Measurements from ENCODE around the gene FUT1.
"Not testable (repeated sequence)": the region's sequence is repeated elsewhere in the genome, so short reads cannot be mapped to it uniquely, and the experiment has no call there.

Gene FUT1

GRCh38 chr19:48770734-48771472, 18.5 kb upstream of the FUT1 start:
- in situ Hi-C loops (cut with MboI; ENCODE audit: low pct_unique_long_range_greater_than_20kb, low sequenced_read_pairs): no loop called here
- no peak for DNase-seq

DNA sequence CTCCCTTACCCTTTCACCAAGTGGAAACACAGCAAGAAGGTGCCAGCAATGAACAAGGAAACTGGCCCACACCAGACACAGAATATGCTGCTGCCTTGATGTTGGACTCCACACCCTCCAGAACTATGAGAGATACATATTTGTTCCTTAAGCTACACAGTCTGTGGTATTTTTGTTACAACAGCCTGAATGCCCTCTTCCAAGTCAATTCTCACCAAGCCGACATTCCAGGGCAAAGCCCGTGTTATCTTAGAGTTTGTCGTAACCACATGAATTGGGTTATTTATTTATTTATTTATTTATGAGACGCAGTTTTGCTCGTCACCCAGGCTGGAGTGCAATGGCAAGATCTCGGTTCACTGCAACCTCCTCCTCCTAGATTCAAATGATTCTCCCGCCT, 17.8 kb upstream of the FUT1 start:
- no peak for DNase-seq
- in situ Hi-C loops (cut with MboI; ENCODE audit: low pct_unique_long_range_greater_than_20kb, low sequenced_read_pairs): no loop called here

- DNase-seq: peak; percentile 72
- in situ Hi-C loops (cut with MboI; ENCODE audit: low pct_unique_long_range_greater_than_20kb, low sequenced_read_pairs): no loop called here
These were observed 16.7 kb upstream of the FUT1 start for GRCh38 chr19:48768994-48769713.

GRCh38 chr19:48768171-48768753, 15.8 kb upstream of the FUT1 start:
- in situ Hi-C loops (cut with MboI; ENCODE audit: low pct_unique_long_range_greater_than_20kb, low sequenced_read_pairs); DNase-seq: not testable (repeated sequence)

DNA sequence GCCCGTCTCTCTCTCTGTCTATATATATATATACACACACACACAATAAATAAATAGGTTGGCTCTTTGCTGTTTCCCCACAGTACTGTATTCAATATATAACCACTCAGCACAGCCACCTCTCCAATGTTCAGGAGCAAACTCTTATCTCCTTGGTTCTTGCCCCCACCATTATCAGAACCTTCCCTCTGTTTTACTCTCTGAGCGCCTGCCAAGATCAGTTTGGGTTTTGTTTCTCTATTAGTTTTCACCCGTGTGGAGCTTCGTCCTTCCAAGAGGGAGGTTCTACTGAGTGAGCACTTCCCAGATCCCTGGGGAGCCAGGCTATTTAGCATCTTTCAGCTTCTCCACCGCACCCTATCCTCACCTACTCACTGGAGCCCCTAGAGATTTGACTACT, 13.4 kb upstream of the FUT1 start:
- DNase-seq; in situ Hi-C loops (cut with MboI; ENCODE audit: low pct_unique_long_range_greater_than_20kb, low sequenced_read_pairs): not testable (repeated sequence)

- in situ Hi-C loops (cut with MboI; ENCODE audit: low pct_unique_long_range_greater_than_20kb, low sequenced_read_pairs): no loop called here
- DNase-seq: no peak
These were observed 8.2 kb upstream of the FUT1 start for GRCh38 chr19:48760504-48761205.

DNA sequence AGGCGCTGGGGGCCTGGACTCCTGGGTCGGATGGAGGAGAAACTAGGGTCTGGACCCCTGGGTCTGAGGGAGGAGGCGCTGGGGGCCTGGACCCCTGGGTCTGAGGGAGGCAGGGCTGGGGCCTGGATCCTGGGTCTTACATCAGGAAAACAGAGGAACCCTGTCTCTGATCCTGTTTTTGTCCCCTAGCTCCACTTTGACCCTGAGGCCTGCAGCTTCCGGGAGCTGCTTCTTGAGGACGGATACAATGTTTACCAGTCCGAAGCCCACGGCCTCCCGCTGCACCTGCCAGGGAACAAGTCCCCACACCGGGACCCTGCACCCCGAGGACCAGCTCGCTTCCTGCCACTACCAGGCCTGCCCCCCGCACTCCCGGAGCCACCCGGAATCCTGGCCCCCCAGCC, 5.3 kb upstream of the FUT1 start:
- in situ Hi-C loops (cut with MboI; ENCODE audit: low pct_unique_long_range_greater_than_20kb, low sequenced_read_pairs): no loop called here
- DNase-seq: no peak

DNA sequence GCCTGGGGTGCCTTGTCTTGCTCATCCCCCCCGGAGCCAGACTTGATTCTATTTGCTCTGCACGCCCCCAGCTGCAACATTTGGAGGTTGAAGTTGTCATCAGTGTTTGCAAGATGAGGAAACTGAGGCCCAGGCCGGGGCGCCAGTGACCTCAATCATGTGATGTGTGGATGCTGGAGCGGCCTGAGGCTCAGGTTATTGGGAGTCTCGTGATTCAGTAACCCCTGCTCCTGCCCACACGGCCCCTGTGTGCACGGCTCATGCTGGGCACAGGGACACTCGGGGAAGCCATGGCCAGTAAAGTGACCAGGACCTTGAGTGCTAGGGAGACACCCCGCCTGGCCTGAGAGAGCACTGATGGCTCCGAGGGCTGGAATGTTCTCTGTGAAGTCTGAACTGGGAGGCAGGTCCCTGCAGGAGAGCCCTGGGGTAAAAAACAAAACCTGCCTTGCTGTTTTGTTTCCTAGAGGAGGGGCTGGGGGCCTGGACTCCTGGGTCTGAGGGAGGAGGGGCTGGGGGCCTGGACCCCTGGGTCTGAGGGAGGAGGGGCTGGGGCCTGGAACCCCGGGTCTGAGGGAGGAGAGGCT, 4.7 kb upstream of the FUT1 start:
- in situ Hi-C loops (cut with MboI; ENCODE audit: low pct_unique_long_range_greater_than_20kb, low sequenced_read_pairs): no loop called here
- no peak for DNase-seq

- in situ Hi-C loops (cut with MboI; ENCODE audit: low pct_unique_long_range_greater_than_20kb, low sequenced_read_pairs): no loop called here
- DNase-seq: no peak
These were observed 4.2 kb upstream of the FUT1 start for GRCh38 chr19:48756686-48757085.

DNA sequence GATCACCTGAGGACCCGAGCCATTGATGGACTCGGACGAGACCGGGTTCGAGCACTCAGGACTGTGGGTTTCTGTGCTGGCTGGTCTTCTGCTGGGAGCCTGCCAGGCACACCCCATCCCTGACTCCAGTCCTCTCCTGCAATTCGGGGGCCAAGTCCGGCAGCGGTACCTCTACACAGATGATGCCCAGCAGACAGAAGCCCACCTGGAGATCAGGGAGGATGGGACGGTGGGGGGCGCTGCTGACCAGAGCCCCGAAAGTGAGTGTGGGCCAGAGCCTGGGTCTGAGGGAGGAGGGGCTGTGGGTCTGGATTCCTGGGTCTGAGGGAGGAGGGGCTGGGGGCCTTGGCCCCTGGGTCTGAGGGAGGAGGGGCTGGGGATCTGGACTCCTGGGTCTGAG, 3.8 kb upstream of the FUT1 start:
- no peak for DNase-seq
- in situ Hi-C loops (cut with MboI; ENCODE audit: low pct_unique_long_range_greater_than_20kb, low sequenced_read_pairs): no loop called here

GRCh38 chr19:48755787-48756186, 3.3 kb upstream of the FUT1 start:
- in situ Hi-C loops (cut with MboI; ENCODE audit: low pct_unique_long_range_greater_than_20kb, low sequenced_read_pairs): no loop called here
- DNase-seq: no peak

DNA sequence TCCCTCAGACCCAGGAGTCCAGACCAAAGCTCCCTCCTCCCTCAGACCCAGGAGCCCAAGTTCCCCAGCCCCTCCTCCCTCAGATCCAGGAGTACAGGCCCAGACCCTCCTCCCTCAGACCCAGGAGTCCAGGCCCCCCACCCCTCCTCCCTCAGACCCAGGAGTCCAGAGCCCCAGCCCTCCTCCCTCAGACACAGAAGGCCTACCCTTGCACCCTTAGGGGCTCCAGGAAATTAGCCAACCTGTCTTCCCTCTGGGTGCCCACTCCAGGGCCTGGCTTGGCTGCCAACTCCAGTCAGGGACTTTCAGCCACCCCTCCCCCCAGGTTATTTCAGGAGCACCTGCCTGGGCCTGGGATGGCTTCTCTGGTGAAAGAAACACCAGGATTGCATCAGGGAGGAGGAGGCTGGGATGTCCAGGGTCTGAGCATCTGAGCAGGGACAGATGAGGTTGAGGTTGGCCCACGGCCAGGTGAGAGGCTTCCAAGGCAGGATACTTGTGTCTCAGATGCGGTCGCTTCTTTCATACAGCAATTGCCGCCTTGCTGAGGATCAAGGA, 2.7 kb upstream of the FUT1 start, which contains the start of gene FGF21:
FGF21 (plus strand) TSS at position 441 of the 558 bp plus-strand sequence. CDS start 713 bp downstream, outside the sequence.
- in situ Hi-C loops (cut with MboI; ENCODE audit: low pct_unique_long_range_greater_than_20kb, low sequenced_read_pairs): no loop called here
- DNase-seq: no peak

- DNase-seq: no peak
- in situ Hi-C loops (cut with MboI; ENCODE audit: low pct_unique_long_range_greater_than_20kb, low sequenced_read_pairs): no loop called here
These were observed 471 bp downstream of the FUT1 start for GRCh38 chr19:48751845-48752495.

GRCh38 chr19:48750771-48751504, 1.5 kb downstream of the FUT1 start:
- in situ Hi-C loops (cut with MboI; ENCODE audit: low pct_unique_long_range_greater_than_20kb, low sequenced_read_pairs): no loop called here
- DNase-seq: peak; percentile 67

DNA sequence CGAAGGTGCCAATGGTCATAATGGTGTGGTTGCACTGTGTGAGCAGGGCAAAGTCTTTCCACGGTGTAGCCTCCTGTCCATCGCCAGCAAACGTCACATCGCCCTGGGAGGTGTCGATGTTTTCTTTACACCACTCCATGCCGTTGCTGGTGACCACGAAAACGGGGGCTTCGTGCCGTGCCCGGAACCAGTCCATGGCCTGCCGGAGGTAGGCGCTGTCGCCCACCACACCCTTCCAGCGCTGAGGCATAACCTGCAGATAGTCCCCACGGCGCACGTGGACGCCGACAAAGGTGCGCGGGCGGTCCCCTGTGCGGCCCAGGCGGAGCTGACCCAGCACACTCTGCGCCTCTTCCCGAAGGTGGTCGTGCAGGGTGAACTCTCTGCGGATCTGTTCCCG, 2.1 kb downstream of the FUT1 start:
- no peak for DNase-seq
- in situ Hi-C loops (cut with MboI; ENCODE audit: low pct_unique_long_range_greater_than_20kb, low sequenced_read_pairs): no loop called here

GRCh38 chr19:48749571-48750198, 2.8 kb downstream of the FUT1 start:
- in situ Hi-C loops (cut with MboI; ENCODE audit: low pct_unique_long_range_greater_than_20kb, low sequenced_read_pairs): no loop called here

GRCh38 chr19:48746738-48747575, 5.5 kb downstream of the FUT1 start, which contains the start of gene IZUMO1:
Gene IZUMO1 (minus strand): TSS chr19:48746909. CDS start chr19:48745859, 1,050 bp downstream.
- in situ Hi-C loops (cut with MboI; ENCODE audit: low pct_unique_long_range_greater_than_20kb, low sequenced_read_pairs): no loop called here
- no peak for DNase-seq

More at GRCh38 chr19:48749571-48750198, 2.8 kb downstream of the FUT1 start:
- DNase-seq: no peak

All from KBM-7 (cell line).